DOHH2 (cell line): ENCODE results near the gene CHSY1.

Experiments
- CTCF ChIP-seq: fragments of 200-600 bp; sonication (generic); IDR thresholded peaks from one replicate; pipeline ENCODE4 v1.5.1; 2014; ENCODE audit warnings: antibody characterized with exemption, mild to moderate bottlenecking, low read depth, low read length; ENCODE audit not compliant: poor library complexity, severe bottlenecking
- EZH2phosphoT487 ChIP-seq: fragments of 200-600 bp; sonication (generic); IDR thresholded peaks from 2 replicates; pipeline ENCODE4 v1.6.1; 2017; ENCODE audit warnings: borderline replicate concordance, mild to moderate bottlenecking, antibody characterized with exemption, low read length, moderate library complexity, mixed read lengths

- no peak for TF ChIP-seq CTCF
- no peak for TF ChIP-seq EZH2phosphoT487
These were observed 82.3 kb downstream of the CHSY1 start for GRCh38 chr15:101169495-101170071.
